Pancreas (tissue), 10 donors: Measurements from ENCODE around the gene FN1. TPM values are rescaled to one million over a fixed set of nuclear protein-coding genes. Genes with fewer than 3 reads are reported as not detected.
A peak's percentile ranks its signal among the peaks of the same experiment; 100 is the strongest.

Source experiments
- ATAC-seq, 4 donors: fragments of 200-7000 bp; cut with Tn5 transposase; one replicate each; pipeline versions ENCODE4 v1.8.0 to v1.9.1; 2020; ENCODE audit warnings: mild to moderate bottlenecking in 4 of 4, moderate library complexity in 4 of 4
- DNase-seq, 6 donors: peaks; one replicate each; pipeline ENCODE4 v3.0.0-alpha.2; 2020
- FAIRE-seq: peaks from 2 replicates; lab custom pipeline; 2012; peaks lifted over from hg19 to GRCh38; lab: Jason Lieb, UNC
- H3K27ac ChIP-seq, 4 donors: fragments of 200-600 bp; sonication (generic); 1 replicate in 3 of 4; 2 replicates in 1 of 4; pipeline versions ENCODE4 v1.5.0 to v1.8.0; 2020
- H3K27me3 ChIP-seq, 4 donors: fragments of 200-600 bp; one replicate each; pipeline ENCODE4 v1.8.0; 2021
- H3K36me3 ChIP-seq, 3 donors: fragments of 200-600 bp; sonication (generic) in 1 of 3; one replicate each; pipeline versions ENCODE4 v1.5.0 to v1.8.0; 2020 to 2021
- H3K4me1 ChIP-seq, 3 donors: fragments of 200-600 bp; one replicate each; pipeline ENCODE4 v1.8.0; 2021
- H3K4me3 ChIP-seq, 4 donors: fragments of 200-600 bp; sonication (generic) in 2 of 4; one replicate each; pipeline versions ENCODE4 v1.5.0 to v1.8.0; 2020 to 2021
- H3K9me3 ChIP-seq, 4 donors: fragments of 200-600 bp; one replicate each; pipeline ENCODE4 v1.8.0; 2021
- WGBS, 2 donors: extraction: QIAGEN DNeasy Blood & Tissue Kit; methylation state at CpG; one replicate each; pipeline ENCODE4 v1.1.7; 2013; 5-methylcytosine and 5-hydroxymethylcytosine counted together
- intact Hi-C, 3 donors: fragments of 100-400 bp; cut with DNase I; formaldehyde crosslinking; loops; one replicate each; pipeline versions ENCODE4 v1.11.1 to v1.14.2; 2022
- polyA plus RNA-seq, 2 donors: library from polyadenylated mRNA; stranded (reverse); fragments of 200-250 nt; gene quantifications; one replicate each; pipeline ENCODE4 v1.2.3, GENCODE V29; 2013
- total RNA-seq, 6 donors: library from RNA; stranded (reverse); fragmentation: NEBNext Ultra II Directional in 4 of 6; extraction: Animal tissue kit (Norgen Biotek cat#: 25700) in 4 of 6; gene quantifications; one replicate each; pipeline versions ENCODE4 v1.2.1 to v1.2.4, GENCODE V29; 2021 to 2023
- TF ChIP-seq, protein P1 (sequence below), 4 donors: fragments of 200-600 bp; sonication (generic) in 3 of 4; IDR thresholded peaks; one replicate each; pipeline versions ENCODE4 v1.5.0 to v1.8.0; 2021; ENCODE audit warnings: antibody characterized with exemption in 4 of 4
- donor health status: healthy with polysubstance abuse.
- donor health status: DM: no; HTN: no; CAD: no; lungs with moderate emphysema.
- donor health status: DM: no; HTN: no; CAD: no.
- donor health status: control.
- donor health status: control.
- donor health status: Bipolar disorder and iron deficiency.
- donor health status: DM: yes; HTN: yes; CAD: no.
- donor health status: DM: no; HTN: no; CAD: no.
- donor health status: DM: no; HTN: no; CAD: no.
- donor health status: DM: yes; HTN: yes; CAD: no.

FN1 gene
- total and polyA plus RNA-seq, 8 donors: 8.9 to 432 (median 18.6) TPM

DNA sequence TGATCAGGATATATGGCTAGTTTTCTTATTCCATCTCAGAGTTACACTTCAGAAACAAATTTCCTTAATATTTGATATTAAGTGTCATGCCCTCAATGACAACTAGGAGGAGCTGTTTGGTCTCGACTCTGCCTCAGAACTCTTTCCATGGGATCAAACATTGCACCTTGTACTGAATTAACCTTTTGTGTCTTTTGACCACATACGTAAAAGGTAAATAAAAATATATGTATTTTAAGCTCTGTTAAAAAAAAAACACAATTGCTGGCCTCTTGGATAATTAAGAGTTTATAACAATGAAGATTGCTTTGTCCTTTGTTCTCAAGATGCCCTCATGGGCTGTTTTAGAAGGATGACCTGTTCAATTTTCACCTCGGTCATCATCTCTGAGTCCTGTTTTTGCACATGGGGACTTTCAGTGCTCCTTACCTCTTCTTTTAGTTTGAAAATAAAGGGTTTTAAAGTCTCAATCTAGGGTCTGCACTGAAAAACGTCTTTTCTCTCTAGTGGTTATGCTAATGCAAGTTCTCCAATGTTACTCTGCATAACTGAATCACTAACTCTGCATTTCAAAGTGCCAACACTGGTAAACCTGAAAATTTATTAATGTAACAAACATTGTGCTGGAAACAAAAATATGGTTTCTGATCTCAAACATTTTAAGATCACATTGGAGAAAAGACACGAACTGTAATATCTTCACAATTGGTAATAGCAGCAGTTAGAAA, 18.8 kb upstream of the FN1 start:
- no peaks in the 10 kb centered on the region for H3K9me3 ChIP-seq
- no peaks in the 10 kb centered on the region for H3K4me1 ChIP-seq
- DNase-seq: no peak
- TF ChIP-seq, protein P1, sequence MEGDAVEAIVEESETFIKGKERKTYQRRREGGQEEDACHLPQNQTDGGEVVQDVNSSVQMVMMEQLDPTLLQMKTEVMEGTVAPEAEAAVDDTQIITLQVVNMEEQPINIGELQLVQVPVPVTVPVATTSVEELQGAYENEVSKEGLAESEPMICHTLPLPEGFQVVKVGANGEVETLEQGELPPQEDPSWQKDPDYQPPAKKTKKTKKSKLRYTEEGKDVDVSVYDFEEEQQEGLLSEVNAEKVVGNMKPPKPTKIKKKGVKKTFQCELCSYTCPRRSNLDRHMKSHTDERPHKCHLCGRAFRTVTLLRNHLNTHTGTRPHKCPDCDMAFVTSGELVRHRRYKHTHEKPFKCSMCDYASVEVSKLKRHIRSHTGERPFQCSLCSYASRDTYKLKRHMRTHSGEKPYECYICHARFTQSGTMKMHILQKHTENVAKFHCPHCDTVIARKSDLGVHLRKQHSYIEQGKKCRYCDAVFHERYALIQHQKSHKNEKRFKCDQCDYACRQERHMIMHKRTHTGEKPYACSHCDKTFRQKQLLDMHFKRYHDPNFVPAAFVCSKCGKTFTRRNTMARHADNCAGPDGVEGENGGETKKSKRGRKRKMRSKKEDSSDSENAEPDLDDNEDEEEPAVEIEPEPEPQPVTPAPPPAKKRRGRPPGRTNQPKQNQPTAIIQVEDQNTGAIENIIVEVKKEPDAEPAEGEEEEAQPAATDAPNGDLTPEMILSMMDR (IDR thresholded peaks at IDR 0.05): peak; percentile 24 to 72 (median 60)
- H3K4me3 ChIP-seq: no peak overlapping the region
- WGBS, 2 donors: 39 to 48% methylated on average over 5 of the region's 5 CpGs
- H3K27me3 ChIP-seq: no peaks in the 10 kb centered on the region
- H3K36me3 ChIP-seq: no peaks in the 10 kb centered on the region
- FAIRE-seq: peak; percentile 85
- intact Hi-C loops: loop anchor here in 1 of 3 donors (5.0 kb wide), 1 partner anchor 478 kb away; no protein-coding TSS in a partner anchor
- H3K27ac ChIP-seq: no peak overlapping the region
- peak in 3 of 4 donors; percentile 75 to 84 (median 76) for ATAC-seq

GRCh38 chr2:215452725-215453124, 16.9 kb upstream of the FN1 start:
- Histone ChIP-seq H3K27ac (no peak overlapping the region), H3K4me1 (no peaks in the 10 kb centered on the region), H3K9me3 (no peaks in the 10 kb centered on the region), H3K4me3 (no peak overlapping the region), H3K36me3 (no peaks in the 10 kb centered on the region), H3K27me3 (no peaks in the 10 kb centered on the region)
- TF ChIP-seq, protein P1 (IDR thresholded peaks at IDR 0.05): no peak
- 69 to 77% methylated on average over 5 of the region's 5 CpGs for WGBS, 2 donors
- no peak for ATAC-seq
- no peak for FAIRE-seq
- intact Hi-C loops: loop anchor here in 1 of 3 donors (5.0 kb wide), 1 partner anchor 480 kb away; no protein-coding TSS in a partner anchor
- DNase-seq: no peak

GRCh38 chr2:215451012-215451756, 15.3 kb upstream of the FN1 start:
- intact Hi-C loops: loop anchor here in 1 of 3 donors (5.0 kb wide), 1 partner anchor 481 kb away; no protein-coding TSS in a partner anchor
- FAIRE-seq: no peak

DNA sequence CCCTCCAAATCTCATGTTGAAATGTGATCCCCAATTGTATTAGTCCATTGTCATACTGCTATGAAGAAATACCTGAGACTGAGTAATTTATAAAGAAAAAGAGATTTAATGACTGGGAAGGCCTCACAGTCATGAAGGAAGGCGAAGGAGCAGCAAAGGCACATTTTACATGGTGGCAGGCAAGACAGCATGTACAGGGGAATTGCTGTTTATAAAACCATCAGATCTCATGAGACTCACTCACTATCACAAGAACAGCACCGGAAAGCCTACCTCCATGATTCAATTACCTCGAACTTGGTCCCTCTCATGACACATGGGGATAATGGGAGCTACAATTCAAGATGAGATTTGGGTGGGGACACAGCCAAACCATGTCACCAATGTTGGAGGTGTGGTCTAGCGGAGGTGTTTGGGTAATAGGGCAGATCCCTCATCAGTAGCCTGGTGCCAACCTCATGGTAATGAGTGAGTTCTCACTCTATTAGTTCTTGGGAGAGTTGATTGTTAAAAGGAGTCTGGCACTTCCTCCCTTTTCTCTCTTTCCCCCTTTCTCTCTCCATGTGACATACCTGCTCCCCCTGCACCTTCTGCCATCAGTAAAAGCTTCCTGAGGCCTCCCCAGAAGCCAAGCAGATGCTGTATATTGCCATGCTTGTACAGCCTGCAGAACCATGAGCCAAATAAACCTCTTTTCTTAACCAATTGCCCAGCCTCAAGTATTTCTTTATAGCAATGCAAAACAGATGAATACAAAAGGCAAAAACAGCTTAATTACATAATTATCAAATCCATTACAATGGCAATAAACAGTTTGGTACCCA, 14.5 kb upstream of the FN1 start:
- no peaks in the 10 kb centered on the region for H3K27me3 ChIP-seq
- TF ChIP-seq, protein P1 (IDR thresholded peaks at IDR 0.05): no peak
- H3K27ac ChIP-seq: no peak overlapping the region
- H3K4me3 ChIP-seq: no peak overlapping the region
- intact Hi-C loops: loop anchor here in 1 of 3 donors (5.0 kb wide), 1 partner anchor 482 kb away; no protein-coding TSS in a partner anchor
- DNase-seq: no peak
- 87 to 97% methylated on average over 4 of the region's 4 CpGs for WGBS, 2 donors
- no peaks in the 10 kb centered on the region for H3K9me3 ChIP-seq
- FAIRE-seq: no peak
- no peak for ATAC-seq
- H3K36me3 ChIP-seq: no peaks in the 10 kb centered on the region
- H3K4me1 ChIP-seq: no peaks in the 10 kb centered on the region

More at GRCh38 chr2:215451012-215451756, 15.3 kb upstream of the FN1 start:
- WGBS, 2 donors: 77 to 87% methylated on average over 6 of the region's 6 CpGs
- Histone ChIP-seq H3K9me3 (no peaks in the 10 kb centered on the region), H3K4me1 (no peaks in the 10 kb centered on the region), H3K27me3 (no peaks in the 10 kb centered on the region), H3K27ac (no peak overlapping the region), H3K36me3 (no peaks in the 10 kb centered on the region), H3K4me3 (no peak overlapping the region)
- ATAC-seq (no peak), DNase-seq (no peak)
- TF ChIP-seq, protein P1 (IDR thresholded peaks at IDR 0.05): no peak
